22Rv1 (cell line): Measurements from ENCODE around the gene ITPK1.

Experiments
- H3K27ac ChIP-seq: fragments of 450-650 bp; 2 replicates; pipeline ENCODE4 v1.5.1; 2017
- ZFX ChIP-seq: fragments of 450-650 bp; IDR thresholded peaks from 2 replicates; pipeline ENCODE4 v1.6.1; 2017; ENCODE audit warnings: antibody characterized with exemption, borderline replicate concordance
- TF ChIP-seq, protein P1 (sequence below): fragments of 450-650 bp; IDR thresholded peaks from 2 replicates; pipeline ENCODE4 v1.5.1; 2017; ENCODE audit warnings: mild to moderate bottlenecking

The ITPK1 gene

DNA sequence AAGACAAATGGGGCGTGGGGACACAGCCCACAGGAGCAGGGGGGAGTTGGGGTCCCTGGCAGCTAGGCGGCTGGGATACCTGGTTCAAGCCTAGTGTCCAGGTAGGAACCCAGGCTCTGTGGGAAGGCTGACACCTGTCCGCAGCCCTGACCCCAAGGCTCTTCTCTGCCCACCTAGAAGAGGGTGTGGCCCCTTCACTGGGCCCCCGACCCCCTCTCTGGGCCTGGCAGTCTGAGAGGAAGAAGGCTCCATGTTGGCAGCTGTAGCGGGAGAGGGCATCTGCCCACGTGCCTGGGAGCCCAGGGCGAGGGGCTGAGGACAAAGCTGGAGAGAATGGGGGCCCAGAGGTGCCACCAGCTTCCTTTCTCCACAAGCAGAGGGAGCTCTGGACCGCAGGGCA, 182.2 kb downstream of the ITPK1 start:
- no peak overlapping the region for H3K27ac ChIP-seq
- no peak for TF ChIP-seq ZFX
- TF ChIP-seq, protein P1, sequence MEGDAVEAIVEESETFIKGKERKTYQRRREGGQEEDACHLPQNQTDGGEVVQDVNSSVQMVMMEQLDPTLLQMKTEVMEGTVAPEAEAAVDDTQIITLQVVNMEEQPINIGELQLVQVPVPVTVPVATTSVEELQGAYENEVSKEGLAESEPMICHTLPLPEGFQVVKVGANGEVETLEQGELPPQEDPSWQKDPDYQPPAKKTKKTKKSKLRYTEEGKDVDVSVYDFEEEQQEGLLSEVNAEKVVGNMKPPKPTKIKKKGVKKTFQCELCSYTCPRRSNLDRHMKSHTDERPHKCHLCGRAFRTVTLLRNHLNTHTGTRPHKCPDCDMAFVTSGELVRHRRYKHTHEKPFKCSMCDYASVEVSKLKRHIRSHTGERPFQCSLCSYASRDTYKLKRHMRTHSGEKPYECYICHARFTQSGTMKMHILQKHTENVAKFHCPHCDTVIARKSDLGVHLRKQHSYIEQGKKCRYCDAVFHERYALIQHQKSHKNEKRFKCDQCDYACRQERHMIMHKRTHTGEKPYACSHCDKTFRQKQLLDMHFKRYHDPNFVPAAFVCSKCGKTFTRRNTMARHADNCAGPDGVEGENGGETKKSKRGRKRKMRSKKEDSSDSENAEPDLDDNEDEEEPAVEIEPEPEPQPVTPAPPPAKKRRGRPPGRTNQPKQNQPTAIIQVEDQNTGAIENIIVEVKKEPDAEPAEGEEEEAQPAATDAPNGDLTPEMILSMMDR, result no peak

DNA sequence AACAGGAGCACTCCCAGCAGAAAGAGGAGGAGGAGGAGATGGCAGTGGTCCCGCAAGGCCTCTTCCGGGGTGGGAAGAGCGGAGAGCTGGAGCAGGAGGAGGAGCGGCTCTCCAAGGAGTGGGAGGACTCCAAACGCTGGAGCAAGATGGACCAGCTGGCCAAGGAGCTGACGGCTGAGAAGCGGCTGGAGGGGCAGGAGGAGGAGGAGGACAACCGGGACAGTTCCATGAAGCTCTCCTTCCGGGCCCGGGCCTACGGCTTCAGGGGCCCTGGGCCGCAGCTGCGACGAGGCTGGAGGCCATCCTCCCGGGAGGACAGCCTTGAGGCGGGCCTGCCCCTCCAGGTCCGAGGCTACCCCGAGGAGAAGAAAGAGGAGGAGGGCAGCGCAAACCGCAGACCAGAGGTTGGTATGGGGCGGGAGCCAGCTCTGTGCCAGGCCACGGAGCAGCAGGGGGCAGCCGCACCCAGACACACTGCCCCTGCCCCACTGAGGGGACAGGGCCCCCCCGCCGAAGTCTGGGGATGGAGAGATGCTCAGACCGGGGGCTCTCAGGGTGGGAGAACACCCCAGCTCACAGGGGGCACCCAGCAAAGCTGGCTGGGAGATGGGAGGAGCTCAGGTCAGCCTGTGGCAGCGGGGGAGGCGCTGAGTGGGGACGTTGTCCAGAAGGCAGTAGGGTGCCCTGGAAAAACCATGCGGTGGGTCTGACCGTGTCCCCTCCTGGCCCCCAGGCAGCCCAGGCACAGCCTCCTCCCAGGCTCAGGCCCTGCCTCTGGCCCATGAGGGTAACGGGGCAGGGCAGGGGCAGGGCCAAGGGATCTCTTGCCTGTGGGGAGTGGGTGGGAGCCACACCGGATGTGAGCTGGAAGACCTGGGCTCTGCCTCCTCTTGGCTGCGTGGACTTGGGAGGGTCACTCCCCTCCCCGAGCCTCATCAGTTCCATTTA, 183.0 kb downstream of the ITPK1 start:
- no peak overlapping the region for H3K27ac ChIP-seq
- TF ChIP-seq, protein P1, result no peak

DNA sequence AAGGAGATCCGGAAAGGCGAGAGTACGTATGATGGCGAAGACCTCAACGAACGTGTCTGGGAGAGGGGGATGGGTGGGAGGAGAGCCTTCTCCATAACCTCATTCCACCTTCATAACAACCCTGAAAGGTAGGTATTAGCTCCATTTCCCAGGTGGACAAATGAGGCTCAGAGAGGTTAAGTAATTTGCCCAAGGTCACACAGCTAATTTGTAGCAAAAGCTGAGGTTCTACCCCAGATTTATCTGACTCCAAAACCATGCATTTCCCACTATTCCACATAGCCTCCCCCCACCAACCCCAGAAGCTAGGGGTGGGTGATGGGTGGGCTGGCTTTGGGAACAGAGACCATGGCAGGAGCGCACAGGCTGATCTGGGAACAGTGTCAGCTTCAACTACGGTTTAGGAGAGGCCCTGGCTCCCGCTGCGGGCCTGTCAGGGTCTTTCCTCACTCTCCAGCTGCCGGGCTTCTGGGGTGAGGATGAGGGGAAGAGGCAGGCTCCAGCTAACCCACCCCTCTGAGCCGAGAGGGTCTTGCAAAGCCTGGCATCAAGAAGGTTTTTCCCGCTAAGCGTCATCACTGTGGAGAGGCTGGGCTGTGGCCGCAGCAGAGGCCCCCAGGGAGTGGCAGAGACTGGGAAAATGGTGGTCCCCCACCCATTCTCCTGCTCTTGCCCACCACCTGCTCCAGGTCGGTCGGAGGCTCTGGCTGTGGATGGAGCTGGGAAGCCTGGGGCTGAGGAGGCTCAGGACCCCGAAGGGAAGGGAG, 183.9 kb downstream of the ITPK1 start:
- TF ChIP-seq, protein P1, result no peak
- no peak for TF ChIP-seq ZFX

DNA sequence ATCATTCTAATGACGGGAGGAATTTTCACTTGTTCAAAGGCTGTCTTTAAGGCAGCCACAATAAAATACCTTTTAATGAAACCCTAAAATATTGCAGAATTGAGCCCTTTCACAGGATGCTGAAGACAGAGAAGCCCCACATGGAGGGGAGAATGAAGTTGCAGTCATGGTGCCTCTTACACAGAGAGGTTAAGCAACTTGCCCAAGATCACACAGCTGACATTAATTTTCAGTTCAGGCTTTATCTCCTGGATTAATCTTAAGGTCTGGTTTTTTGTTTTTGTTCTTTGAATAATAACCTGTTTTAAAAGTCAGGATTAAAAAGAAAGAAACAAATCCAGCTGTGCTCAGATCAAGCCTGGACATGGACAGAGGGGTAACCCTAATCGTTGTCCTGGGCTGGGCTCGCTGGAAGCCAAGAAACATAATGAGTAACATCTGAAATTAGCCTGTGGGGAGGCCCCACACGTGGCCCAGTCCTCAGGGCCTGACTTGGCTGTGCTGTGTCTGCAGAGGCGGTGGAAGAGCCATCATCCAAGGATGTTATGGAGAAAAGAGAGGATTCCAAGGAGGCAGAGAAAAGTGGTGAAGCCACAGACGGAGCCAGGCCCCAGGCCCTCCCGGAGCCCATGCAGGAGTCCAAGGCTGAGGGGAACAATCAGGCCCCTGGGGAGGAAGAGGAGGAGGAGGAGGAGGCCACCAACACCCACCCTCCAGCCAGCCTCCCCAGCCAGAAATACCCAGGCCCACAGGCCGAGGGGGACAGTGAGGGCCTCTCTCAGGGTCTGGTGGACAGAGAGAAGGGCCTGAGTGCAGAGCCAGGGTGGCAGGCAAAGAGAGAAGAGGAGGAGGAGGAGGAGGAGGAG, 184.8 kb downstream of the ITPK1 start:
- no peak overlapping the region for H3K27ac ChIP-seq

More for the DNA sequence above, 183.9 kb downstream of the ITPK1 start:
- H3K27ac ChIP-seq, result no peak overlapping the region

DNA sequence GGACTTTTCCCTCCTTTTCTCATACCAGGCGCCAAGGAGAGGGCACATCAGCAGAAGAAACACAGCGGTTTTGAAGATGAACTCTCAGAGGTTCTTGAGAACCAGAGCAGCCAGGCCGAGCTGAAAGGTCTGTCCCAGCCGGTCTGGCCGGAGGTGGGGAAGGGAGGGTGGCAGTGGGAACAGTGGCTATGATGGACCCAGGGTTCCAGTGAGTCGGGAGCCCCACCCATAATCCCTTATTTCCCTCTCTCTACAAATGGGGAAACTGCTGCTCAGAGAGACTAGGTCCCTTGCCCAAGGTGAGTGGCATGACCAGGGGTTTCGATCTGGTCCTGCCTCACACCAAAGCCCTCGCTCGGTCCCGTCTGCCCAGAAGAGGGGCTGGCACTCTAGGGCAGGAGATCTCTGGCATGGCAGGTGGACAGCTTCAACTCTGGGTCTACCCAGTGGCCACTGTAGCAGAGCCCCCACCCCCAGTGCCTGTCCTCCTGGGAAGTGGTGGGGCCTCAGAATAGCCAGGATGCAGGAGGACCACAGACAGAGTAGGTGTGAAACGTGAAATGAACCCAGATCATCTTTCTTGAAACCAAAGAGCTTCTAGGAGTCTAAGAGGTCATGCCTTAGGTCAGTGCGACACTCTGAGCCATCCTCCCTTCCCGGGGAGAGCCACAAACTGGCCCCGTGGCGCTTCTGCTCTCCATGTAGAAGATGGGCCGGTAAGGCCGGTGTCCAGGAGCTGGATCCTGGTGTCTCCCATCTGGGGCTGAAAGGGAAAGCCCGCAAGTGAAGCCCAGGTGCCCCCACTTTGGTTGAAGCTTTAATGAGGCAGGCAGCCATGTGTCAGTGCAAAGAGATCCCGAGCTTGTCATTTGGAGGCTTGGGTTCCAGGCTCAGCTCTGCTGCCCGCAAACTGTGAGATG, 185.8 kb downstream of the ITPK1 start:
- TF ChIP-seq ZFX, result no peak
- TF ChIP-seq, protein P1, result no peak
- no peak overlapping the region for H3K27ac ChIP-seq

More for the DNA sequence above, 184.8 kb downstream of the ITPK1 start:
- no peak for TF ChIP-seq ZFX
- TF ChIP-seq, protein P1, result no peak

DNA sequence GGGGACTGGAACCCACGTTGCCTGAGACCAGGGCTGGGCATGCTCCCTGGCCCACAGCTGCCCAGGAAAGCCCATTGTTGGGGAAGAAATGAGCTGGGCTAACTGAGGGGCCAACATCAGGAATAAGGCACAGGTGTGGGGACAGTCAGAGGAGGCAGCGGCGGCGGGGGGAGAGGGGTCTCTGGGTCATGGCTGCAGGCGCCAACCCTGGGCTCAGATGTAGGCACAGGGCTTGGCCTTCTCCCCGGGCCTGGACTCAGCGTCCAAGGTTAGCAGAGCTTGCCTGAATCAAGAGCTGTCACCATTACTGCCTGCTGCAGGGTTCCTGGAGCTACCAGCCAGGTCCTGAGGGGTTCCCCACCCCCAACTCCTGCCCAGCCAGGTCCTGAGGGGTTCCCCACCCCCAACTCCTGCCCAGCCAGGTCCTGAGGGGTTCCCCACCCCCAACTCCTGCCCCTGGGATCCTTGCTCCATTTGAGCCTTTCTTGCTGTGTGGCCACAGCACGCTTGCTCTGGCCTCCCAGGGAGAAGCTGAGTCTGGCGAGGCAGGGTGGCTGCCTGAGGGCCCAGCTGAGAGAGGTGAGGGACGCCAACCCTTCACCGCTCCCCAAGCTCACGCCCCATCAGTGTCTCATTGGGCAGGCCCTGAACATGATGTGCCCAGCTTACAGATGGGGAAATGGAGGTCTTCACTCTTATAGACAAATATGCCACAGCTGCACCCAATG, 186.6 kb downstream of the ITPK1 start:
- no peak for TF ChIP-seq ZFX
- TF ChIP-seq, protein P1, result no peak
- H3K27ac ChIP-seq, result no peak overlapping the region
